Neural progenitor cell (in vitro differentiated cells): Measurements from ENCODE around the gene BAMBI. TPM values are rescaled to one million over a fixed set of nuclear protein-coding genes. Genes with fewer than 3 reads are reported as not detected.

ENCODE experiments used
- DNase-seq: peaks from one replicate; pipeline ENCODE4 v3.0.0-alpha.2; 2016; ENCODE audit warnings: low spot score
- H2AFZ ChIP-seq: fragments of 200-600 bp; sonication (generic); replicated peaks from 2 replicates; pipeline ENCODE4 v1.6.1; 2016; ENCODE audit warnings: antibody characterized with exemption
- H3F3A ChIP-seq: fragments of 200-600 bp; sonication (generic); 2 replicates; pipeline ENCODE4 v1.6.1; 2016; ENCODE audit warnings: antibody characterized with exemption, low read depth
- H3K27ac ChIP-seq: fragments of 200-600 bp; sonication (generic); 2 replicates; pipeline ENCODE4 v1.5.1; 2016; ENCODE audit warnings: mild to moderate bottlenecking
- H3K27me3 ChIP-seq: fragments of 200-600 bp; sonication (generic); 2 replicates; pipeline ENCODE4 v1.6.1; 2016; ENCODE audit warnings: mild to moderate bottlenecking, moderate library complexity
- H3K36me3 ChIP-seq: fragments of 200-600 bp; sonication (generic); 2 replicates; pipeline ENCODE4 v1.5.1; 2016
- H3K4me1 ChIP-seq: fragments of 200-600 bp; sonication (generic); 2 replicates; pipeline ENCODE4 v1.6.1; 2016; ENCODE audit warnings: mixed run types
- H3K4me2 ChIP-seq: fragments of 200-600 bp; sonication (generic); 2 replicates; pipeline ENCODE4 v1.6.1; 2016
- H3K4me3 ChIP-seq: fragments of 200-600 bp; sonication (generic); 2 replicates; pipeline ENCODE4 v1.5.1; 2016
- H3K79me2 ChIP-seq: fragments of 200-600 bp; sonication (generic); 2 replicates; pipeline ENCODE4 v1.6.1; 2016; ENCODE audit warnings: low read depth
- H3K9ac ChIP-seq: fragments of 200-600 bp; sonication (generic); 2 replicates; pipeline ENCODE4 v1.6.1; 2016
- H3K9me3 ChIP-seq: fragments of 200-600 bp; sonication (generic); 2 replicates; pipeline ENCODE4 v1.5.1; 2016; ENCODE audit warnings: low read depth
- H4K20me1 ChIP-seq: fragments of 200-600 bp; sonication (generic); 2 replicates; pipeline ENCODE4 v1.6.1; 2016; ENCODE audit warnings: low read depth
- H3K27ac Mint-ChIP-seq: 3 replicates; pipeline ENCODE4 v1.8.0; 2021; ENCODE audit warnings: mixed read lengths
- H3K27me3 Mint-ChIP-seq: 2 replicates; pipeline ENCODE4 v1.8.0; 2022; ENCODE audit warnings: low read depth, mild to moderate bottlenecking, inconsistent platforms, moderate library complexity, mixed read lengths; ENCODE audit not compliant: insufficient read depth
- H3K36me3 Mint-ChIP-seq: 3 replicates; pipeline ENCODE4 v1.8.0; 2021; ENCODE audit warnings: mixed read lengths
- H3K4me1 Mint-ChIP-seq: 3 replicates; pipeline ENCODE4 v1.8.0; 2021; ENCODE audit warnings: mixed read lengths
- H3K4me3 Mint-ChIP-seq: 3 replicates; pipeline ENCODE4 v1.8.0; 2021; ENCODE audit warnings: mild to moderate bottlenecking, moderate library complexity, mixed read lengths
- H3K9me3 Mint-ChIP-seq: 3 replicates; pipeline ENCODE4 v1.8.0; 2020; ENCODE audit warnings: mixed read lengths
- CTCF ChIP-seq: fragments of 200-600 bp; sonication (generic); IDR thresholded peaks from 2 replicates; pipeline ENCODE4 v1.5.1; 2017; ENCODE audit warnings: antibody characterized with exemption, mild to moderate bottlenecking
- EZH2 ChIP-seq: fragments of 200-600 bp; sonication (generic); IDR thresholded peaks from 2 replicates; pipeline ENCODE4 v1.6.1; 2017; ENCODE audit warnings: antibody characterized with exemption, mild to moderate bottlenecking, moderate library complexity
- EZH2phosphoT487 ChIP-seq: fragments of 200-600 bp; sonication (generic); IDR thresholded peaks from 2 replicates; pipeline ENCODE4 v1.6.1; 2017; ENCODE audit warnings: antibody characterized with exemption
- total RNA-seq: library from RNA; depleted of rRNA; stranded (reverse); fragments of >200 nt; gene quantifications from 2 replicates; pipeline ENCODE4 v1.2.3, GENCODE V29; 2015; ENCODE audit warnings: low replicate concordance

BAMBI gene
- total RNA-seq, 1 donor from 2014 or later = 2.2 TPM

GRCh38 chr10:28640551-28640950 lies 36.8 kb upstream of the BAMBI start:
- H3K4me3 ChIP-seq = no peak overlapping the region
- H3K4me3 Mint-ChIP-seq = no peak overlapping the region
- TF ChIP-seq CTCF = no peak
- no peak for TF ChIP-seq EZH2phosphoT487
- TF ChIP-seq EZH2 = no peak

GRCh38 chr10:28644647-28645046 lies 32.7 kb upstream of the BAMBI start:
- no peak overlapping the region for H2AFZ ChIP-seq
- H3K9me3 Mint-ChIP-seq = peaks cover 12% of the 10 kb centered on the region
- H4K20me1 ChIP-seq = no peaks in the 10 kb centered on the region
- no peak for DNase-seq
- no peaks in the 10 kb centered on the region for H3K36me3 Mint-ChIP-seq
- no peaks in the 10 kb centered on the region for H3K36me3 ChIP-seq
- no peaks in the 10 kb centered on the region for H3F3A ChIP-seq
- no peak overlapping the region for H3K4me3 Mint-ChIP-seq
- H3K27me3 Mint-ChIP-seq = peaks cover 2% of the 10 kb centered on the region
- H3K4me2 ChIP-seq = no peak overlapping the region
- H3K9ac ChIP-seq = no peak overlapping the region
- H3K27me3 ChIP-seq = no peaks in the 10 kb centered on the region
- no peaks in the 10 kb centered on the region for H3K4me1 ChIP-seq
- H3K27ac ChIP-seq = no peak overlapping the region
- H3K4me3 ChIP-seq = no peak overlapping the region
- peak overlapping the region; percentile 83 for H3K27ac Mint-ChIP-seq
- no peaks in the 10 kb centered on the region for H3K79me2 ChIP-seq
- H3K4me1 Mint-ChIP-seq = no peaks in the 10 kb centered on the region
- no peak for TF ChIP-seq CTCF
- TF ChIP-seq EZH2 = no peak
- no peak for TF ChIP-seq EZH2phosphoT487
- H3K9me3 ChIP-seq = no peaks in the 10 kb centered on the region

More at GRCh38 chr10:28640551-28640950, 36.8 kb upstream of the BAMBI start:
- H3K27ac ChIP-seq = no peak overlapping the region
- no peaks in the 10 kb centered on the region for H3K9me3 Mint-ChIP-seq
- H3K9me3 ChIP-seq = no peaks in the 10 kb centered on the region
- peaks cover 4% of the 10 kb centered on the region for H3K27me3 Mint-ChIP-seq
- no peak overlapping the region for H2AFZ ChIP-seq
- no peaks in the 10 kb centered on the region for H4K20me1 ChIP-seq
- no peak overlapping the region for H3K4me2 ChIP-seq
- H3K27ac Mint-ChIP-seq = no peak overlapping the region
- no peaks in the 10 kb centered on the region for H3K27me3 ChIP-seq
- H3K4me1 Mint-ChIP-seq = no peaks in the 10 kb centered on the region
- H3K36me3 Mint-ChIP-seq = no peaks in the 10 kb centered on the region
- H3K9ac ChIP-seq = no peak overlapping the region
- H3K79me2 ChIP-seq = no peaks in the 10 kb centered on the region
- H3K36me3 ChIP-seq = no peaks in the 10 kb centered on the region
- no peak for DNase-seq
- H3F3A ChIP-seq = no peaks in the 10 kb centered on the region
- H3K4me1 ChIP-seq = no peaks in the 10 kb centered on the region

- H3K4me2 ChIP-seq = no peak overlapping the region
- H3K36me3 Mint-ChIP-seq = no peaks in the 10 kb centered on the region
- H3K4me1 ChIP-seq = no peaks in the 10 kb centered on the region
- TF ChIP-seq EZH2phosphoT487 = no peak
- TF ChIP-seq EZH2 = no peak
- no peak for TF ChIP-seq CTCF
- peaks cover 14% of the 10 kb centered on the region for H3K9me3 Mint-ChIP-seq
- no peak overlapping the region for H2AFZ ChIP-seq
- H4K20me1 ChIP-seq = no peaks in the 10 kb centered on the region
- H3K36me3 ChIP-seq = no peaks in the 10 kb centered on the region
- H3K27me3 Mint-ChIP-seq = peaks cover 6% of the 10 kb centered on the region
- H3K4me3 ChIP-seq = no peak overlapping the region
- no peaks in the 10 kb centered on the region for H3K79me2 ChIP-seq
- no peak overlapping the region for H3K9ac ChIP-seq
- H3K27me3 ChIP-seq = no peaks in the 10 kb centered on the region
- H3K27ac Mint-ChIP-seq = no peak overlapping the region
- no peak overlapping the region for H3K27ac ChIP-seq
- H3K9me3 ChIP-seq = no peaks in the 10 kb centered on the region
- no peak for DNase-seq
- no peak overlapping the region for H3K4me3 Mint-ChIP-seq
- no peaks in the 10 kb centered on the region for H3F3A ChIP-seq
- H3K4me1 Mint-ChIP-seq = peaks cover 8% of the 10 kb centered on the region
Measured at GRCh38 chr10:28652106-28652505, 25.2 kb upstream of the BAMBI start.
